Measurements from ENCODE around the gene MTOR.

GRCh38 chr1:11198257-11198656 is 64.1 kb downstream of the MTOR start:
- TF ChIP-seq, protein P1, sequence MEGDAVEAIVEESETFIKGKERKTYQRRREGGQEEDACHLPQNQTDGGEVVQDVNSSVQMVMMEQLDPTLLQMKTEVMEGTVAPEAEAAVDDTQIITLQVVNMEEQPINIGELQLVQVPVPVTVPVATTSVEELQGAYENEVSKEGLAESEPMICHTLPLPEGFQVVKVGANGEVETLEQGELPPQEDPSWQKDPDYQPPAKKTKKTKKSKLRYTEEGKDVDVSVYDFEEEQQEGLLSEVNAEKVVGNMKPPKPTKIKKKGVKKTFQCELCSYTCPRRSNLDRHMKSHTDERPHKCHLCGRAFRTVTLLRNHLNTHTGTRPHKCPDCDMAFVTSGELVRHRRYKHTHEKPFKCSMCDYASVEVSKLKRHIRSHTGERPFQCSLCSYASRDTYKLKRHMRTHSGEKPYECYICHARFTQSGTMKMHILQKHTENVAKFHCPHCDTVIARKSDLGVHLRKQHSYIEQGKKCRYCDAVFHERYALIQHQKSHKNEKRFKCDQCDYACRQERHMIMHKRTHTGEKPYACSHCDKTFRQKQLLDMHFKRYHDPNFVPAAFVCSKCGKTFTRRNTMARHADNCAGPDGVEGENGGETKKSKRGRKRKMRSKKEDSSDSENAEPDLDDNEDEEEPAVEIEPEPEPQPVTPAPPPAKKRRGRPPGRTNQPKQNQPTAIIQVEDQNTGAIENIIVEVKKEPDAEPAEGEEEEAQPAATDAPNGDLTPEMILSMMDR (conservative IDR thresholded peaks at IDR 0.05; ENCODE audit: low read depth, low read length), result no peak
- TF ChIP-seq EZH2phosphoT487 (IDR thresholded peaks at IDR 0.05; ENCODE audit: borderline replicate concordance, low read length) (no peak), EZH2 (IDR thresholded peaks at IDR 0.05; ENCODE audit: low read length, unreplicated experiment) (no peak)
